Measurements from ENCODE around the gene POLE.

DNA sequence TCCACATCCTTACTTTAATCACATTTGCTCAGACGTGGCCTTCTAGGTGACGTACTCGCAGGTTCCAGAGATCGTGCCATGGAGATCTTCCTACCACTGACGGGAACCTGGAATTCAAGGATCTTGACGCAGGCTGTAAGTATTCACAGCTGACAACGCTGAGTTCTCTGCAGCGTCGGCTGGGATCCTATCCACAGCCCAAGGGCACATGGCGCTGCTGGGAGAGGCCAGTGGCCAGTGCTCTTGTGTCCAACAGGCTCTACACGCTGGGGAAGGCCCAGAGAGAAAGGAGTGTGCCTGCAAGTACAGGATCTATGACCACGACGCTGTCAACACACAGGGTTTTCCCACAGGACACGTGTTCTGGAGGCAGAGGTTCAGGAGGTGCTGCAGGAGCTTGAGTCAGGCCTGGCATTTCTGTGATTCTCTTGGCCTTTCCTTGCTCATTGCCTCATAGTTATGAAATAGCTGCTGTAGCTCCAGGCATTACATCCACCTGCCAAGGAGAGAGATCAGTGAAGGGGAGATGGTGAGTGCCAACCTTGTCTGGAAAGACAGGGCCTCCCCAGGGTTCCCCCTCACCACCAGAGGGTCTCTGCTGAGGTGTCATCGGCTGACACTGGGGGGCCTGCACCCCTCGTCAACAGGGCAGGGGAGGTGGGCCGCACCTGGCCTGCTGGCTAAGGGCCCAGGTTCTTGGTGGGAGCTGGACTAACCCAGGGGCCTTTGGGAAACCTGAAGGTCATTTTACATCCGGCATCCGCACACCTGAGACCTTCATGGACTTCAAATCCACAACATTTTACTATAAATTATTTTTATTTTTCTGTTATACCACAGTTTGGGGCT, 98.1 kb downstream of the POLE start:
- TF ChIP-seq, protein P1, sequence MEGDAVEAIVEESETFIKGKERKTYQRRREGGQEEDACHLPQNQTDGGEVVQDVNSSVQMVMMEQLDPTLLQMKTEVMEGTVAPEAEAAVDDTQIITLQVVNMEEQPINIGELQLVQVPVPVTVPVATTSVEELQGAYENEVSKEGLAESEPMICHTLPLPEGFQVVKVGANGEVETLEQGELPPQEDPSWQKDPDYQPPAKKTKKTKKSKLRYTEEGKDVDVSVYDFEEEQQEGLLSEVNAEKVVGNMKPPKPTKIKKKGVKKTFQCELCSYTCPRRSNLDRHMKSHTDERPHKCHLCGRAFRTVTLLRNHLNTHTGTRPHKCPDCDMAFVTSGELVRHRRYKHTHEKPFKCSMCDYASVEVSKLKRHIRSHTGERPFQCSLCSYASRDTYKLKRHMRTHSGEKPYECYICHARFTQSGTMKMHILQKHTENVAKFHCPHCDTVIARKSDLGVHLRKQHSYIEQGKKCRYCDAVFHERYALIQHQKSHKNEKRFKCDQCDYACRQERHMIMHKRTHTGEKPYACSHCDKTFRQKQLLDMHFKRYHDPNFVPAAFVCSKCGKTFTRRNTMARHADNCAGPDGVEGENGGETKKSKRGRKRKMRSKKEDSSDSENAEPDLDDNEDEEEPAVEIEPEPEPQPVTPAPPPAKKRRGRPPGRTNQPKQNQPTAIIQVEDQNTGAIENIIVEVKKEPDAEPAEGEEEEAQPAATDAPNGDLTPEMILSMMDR (IDR thresholded peaks at IDR 0.05; ENCODE audit: borderline replicate concordance, extremely low read depth, low read length, poor library complexity, severe bottlenecking) = no peak
- TF ChIP-seq EZH2 (IDR thresholded peaks at IDR 0.05; ENCODE audit: borderline replicate concordance, low read depth, low read length, severe bottlenecking) = no peak

Measured in DND-41 (cell line).